ENCODE measurements around the gene PHKG2. TPM values are rescaled to one million over a fixed set of nuclear protein-coding genes. Genes with fewer than 3 reads are reported as not detected.

The PHKG2 gene
- total RNA-seq, 1 experiment from 2014 or later = 30.9 TPM

- ChIA-PET POLR2A (ENCODE audit: unreplicated experiment) (no interaction called here), CTCF (no interaction called here)
- Histone ChIP-seq H2AFZ (ENCODE audit: low read length) (no peak overlapping the region), H3K4me3 (ENCODE audit: low read length) (no peak overlapping the region), H3K9ac (ENCODE audit: low read length) (no peak overlapping the region), H3K79me2 (ENCODE audit: low read length) (peaks cover 35% of the 10 kb centered on the region), H3K36me3 (ENCODE audit: low read depth, low read length) (peaks cover 6% of the 10 kb centered on the region), H3K27me3 (ENCODE audit: low read length) (no peaks in the 10 kb centered on the region), H3K4me1 (ENCODE audit: insufficient read depth, low read length) (peaks cover 23% of the 10 kb centered on the region), H3K9me2 (replicated peaks; ENCODE audit: low read length) (no peaks in the 10 kb centered on the region), H3F3A (ENCODE audit: low read length, unreplicated experiment) (peaks cover 8% of the 10 kb centered on the region), H3K4me2 (ENCODE audit: low read length) (peak overlapping the region; percentile 84; the same call in 1 of the 2 replicates), H3K27ac (ENCODE audit: low read length) (peak overlapping the region; percentile 83), H4K20me1 (ENCODE audit: low read length) (no peaks in the 10 kb centered on the region), H3K9me3 (ENCODE audit: low read length) (no peaks in the 10 kb centered on the region)
- no TSS peak for BruUV-seq (replicated peaks)
- DNase-seq = no peak
- TF ChIP-seq, protein P1, sequence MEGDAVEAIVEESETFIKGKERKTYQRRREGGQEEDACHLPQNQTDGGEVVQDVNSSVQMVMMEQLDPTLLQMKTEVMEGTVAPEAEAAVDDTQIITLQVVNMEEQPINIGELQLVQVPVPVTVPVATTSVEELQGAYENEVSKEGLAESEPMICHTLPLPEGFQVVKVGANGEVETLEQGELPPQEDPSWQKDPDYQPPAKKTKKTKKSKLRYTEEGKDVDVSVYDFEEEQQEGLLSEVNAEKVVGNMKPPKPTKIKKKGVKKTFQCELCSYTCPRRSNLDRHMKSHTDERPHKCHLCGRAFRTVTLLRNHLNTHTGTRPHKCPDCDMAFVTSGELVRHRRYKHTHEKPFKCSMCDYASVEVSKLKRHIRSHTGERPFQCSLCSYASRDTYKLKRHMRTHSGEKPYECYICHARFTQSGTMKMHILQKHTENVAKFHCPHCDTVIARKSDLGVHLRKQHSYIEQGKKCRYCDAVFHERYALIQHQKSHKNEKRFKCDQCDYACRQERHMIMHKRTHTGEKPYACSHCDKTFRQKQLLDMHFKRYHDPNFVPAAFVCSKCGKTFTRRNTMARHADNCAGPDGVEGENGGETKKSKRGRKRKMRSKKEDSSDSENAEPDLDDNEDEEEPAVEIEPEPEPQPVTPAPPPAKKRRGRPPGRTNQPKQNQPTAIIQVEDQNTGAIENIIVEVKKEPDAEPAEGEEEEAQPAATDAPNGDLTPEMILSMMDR (conservative IDR thresholded peaks at IDR 0.05; ENCODE audit: low read depth, low read length) = no peak
- TF ChIP-seq EZH2 (IDR thresholded peaks at IDR 0.05; ENCODE audit: low read length, unreplicated experiment) = no peak
- TF ChIP-seq EZH2phosphoT487 (IDR thresholded peaks at IDR 0.05; ENCODE audit: borderline replicate concordance, low read length) = no peak
- intact Hi-C loops (cut with micrococcal nuclease) = no loop called here
- ATAC-seq = no peak
Observed at GRCh38 chr16:30746638-30747175, 1.5 kb upstream of the PHKG2 start.

DNA sequence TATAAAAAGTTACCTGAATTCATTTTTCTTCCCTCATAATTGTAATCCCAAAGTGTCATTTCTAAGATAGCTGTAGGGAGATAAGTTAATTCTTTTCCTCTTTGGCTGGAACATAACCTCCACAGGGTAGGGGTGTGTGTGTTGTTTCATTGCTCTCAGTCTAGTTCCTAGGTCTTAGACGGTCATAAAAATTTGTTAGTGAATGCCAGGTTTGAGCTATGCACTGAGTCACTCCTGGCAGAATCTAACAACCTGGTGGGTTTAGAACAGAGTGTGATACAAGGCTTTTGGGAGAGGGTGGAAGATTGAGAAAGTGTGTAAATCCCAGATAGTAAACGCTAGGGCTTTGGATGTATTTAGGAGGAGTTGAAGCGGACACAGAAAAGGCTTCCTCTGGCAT is 894 bp upstream of the PHKG2 start:
- H3K27me3 ChIP-seq (ENCODE audit: low read length) = no peaks in the 10 kb centered on the region
- H3K9me2 ChIP-seq (replicated peaks; ENCODE audit: low read length) = no peaks in the 10 kb centered on the region
- peak overlapping the region; percentile 75 for H3K9ac ChIP-seq (ENCODE audit: low read length)
- H3K4me3 ChIP-seq (ENCODE audit: low read length) = peak overlapping the region; percentile 54; the same call in 1 of the 2 replicates
- peak; percentile 66 for ATAC-seq
- peak overlapping the region; percentile 84 for H3K4me2 ChIP-seq (ENCODE audit: low read length)
- H3F3A ChIP-seq (ENCODE audit: low read length, unreplicated experiment) = peaks cover 8% of the 10 kb centered on the region
- intact Hi-C loops (cut with micrococcal nuclease) = no loop called here
- peaks cover 17% of the 10 kb centered on the region for H3K4me1 ChIP-seq (ENCODE audit: insufficient read depth, low read length)
- ChIA-PET CTCF (interaction anchor here (0.7 to 0.8 kb wide), 2 partner anchors 26 to 67 kb away, joined by 3 read pairs; no protein-coding TSS in a partner anchor), POLR2A (ENCODE audit: unreplicated experiment) (interaction anchor here (0.5 kb wide), 1 partner anchor 376 kb away, joined by 3 read pairs; no protein-coding TSS in a partner anchor)
- BruUV-seq (replicated peaks) = no TSS peak
- H3K36me3 ChIP-seq (ENCODE audit: low read depth, low read length) = peaks cover 6% of the 10 kb centered on the region
- H3K27ac ChIP-seq (ENCODE audit: low read length) = peak overlapping the region; percentile 83
- 0 out of 2 replicates have a peak overlapping the region, but pooled peaks have one; percentile 43 for H2AFZ ChIP-seq (ENCODE audit: low read length)
- TF ChIP-seq EZH2 (IDR thresholded peaks at IDR 0.05; ENCODE audit: low read length, unreplicated experiment) (no peak), EZH2phosphoT487 (IDR thresholded peaks at IDR 0.05; ENCODE audit: borderline replicate concordance, low read length) (no peak)
- TF ChIP-seq, protein P1 (conservative IDR thresholded peaks at IDR 0.05; ENCODE audit: low read depth, low read length) = no peak
- no peaks in the 10 kb centered on the region for H3K9me3 ChIP-seq (ENCODE audit: low read length)
- DNase-seq = peak; percentile 69
- H4K20me1 ChIP-seq (ENCODE audit: low read length) = no peaks in the 10 kb centered on the region
- peaks cover 30% of the 10 kb centered on the region for H3K79me2 ChIP-seq (ENCODE audit: low read length)
